Amniotic stem cell (primary cell): ENCODE measurements around the gene CYP11A1.
"Not testable (repeated sequence)": the region's sequence is repeated elsewhere in the genome, so short reads cannot be mapped to it uniquely, and the experiment has no call there.

ENCODE experiments used
- DNase-seq: peaks from one replicate; lab custom pipeline; 2025; lab: John Stamatoyannopoulos, UW

The CYP11A1 gene

DNA sequence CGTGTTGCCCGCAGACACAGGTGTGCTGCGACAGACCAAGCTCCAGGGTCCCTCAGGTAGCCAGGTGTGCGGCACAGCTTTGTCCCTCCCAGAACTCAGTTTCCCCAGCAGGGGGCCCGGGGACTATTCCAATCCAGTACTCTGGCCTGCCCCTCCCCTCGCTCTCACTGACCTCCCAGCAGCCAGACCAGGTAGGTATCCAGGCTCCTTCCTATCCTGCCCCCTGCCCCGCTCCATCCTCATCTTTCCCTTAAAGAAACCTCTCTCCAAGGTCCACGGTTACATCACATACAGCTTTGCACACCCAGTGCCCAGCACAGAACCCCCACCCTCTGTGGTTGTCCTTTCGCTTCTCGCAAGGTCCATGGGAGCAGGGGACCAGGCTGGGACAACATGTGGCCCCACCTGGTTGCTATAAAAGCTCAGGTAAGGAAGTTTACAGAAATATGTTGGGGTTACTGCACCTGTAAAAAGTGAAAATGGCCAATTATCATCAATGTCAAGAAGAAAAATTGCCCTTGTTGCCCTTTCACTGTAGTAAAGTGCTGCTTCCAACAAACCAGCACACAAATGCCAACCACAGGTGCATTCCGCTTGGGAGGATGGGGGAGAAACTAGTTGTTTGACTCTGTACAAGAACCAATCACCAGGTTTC is 7.3 kb upstream of the CYP11A1 start:
- no peak for DNase-seq

GRCh38 chr15:74373731-74374647 is 6.5 kb upstream of the CYP11A1 start:
- peak; percentile 72 for DNase-seq

- no peak for DNase-seq
These were observed 5.7 kb upstream of the CYP11A1 start for GRCh38 chr15:74373056-74373650.

GRCh38 chr15:74370471-74370870 is 3.0 kb upstream of the CYP11A1 start:
- DNase-seq: no peak

DNA sequence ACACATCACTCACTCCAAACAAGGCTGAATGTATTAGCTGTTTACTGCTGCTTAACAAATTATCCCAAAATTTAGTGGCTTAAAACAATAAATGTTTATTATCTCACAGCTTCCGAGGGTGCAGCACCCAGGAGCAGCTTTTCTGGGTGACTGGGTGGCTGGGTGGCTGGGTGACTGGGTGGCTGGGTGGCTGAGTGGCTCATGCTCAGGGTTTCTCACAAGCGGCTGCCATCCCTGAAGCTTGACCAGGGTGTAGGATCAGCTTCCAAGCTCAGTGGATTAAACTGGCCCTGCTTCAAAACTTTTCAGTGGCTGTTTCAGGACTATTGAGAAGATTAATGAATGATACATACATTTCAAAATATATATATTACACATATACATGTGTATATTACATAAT is 2.3 kb upstream of the CYP11A1 start:
- no peak for DNase-seq

DNA sequence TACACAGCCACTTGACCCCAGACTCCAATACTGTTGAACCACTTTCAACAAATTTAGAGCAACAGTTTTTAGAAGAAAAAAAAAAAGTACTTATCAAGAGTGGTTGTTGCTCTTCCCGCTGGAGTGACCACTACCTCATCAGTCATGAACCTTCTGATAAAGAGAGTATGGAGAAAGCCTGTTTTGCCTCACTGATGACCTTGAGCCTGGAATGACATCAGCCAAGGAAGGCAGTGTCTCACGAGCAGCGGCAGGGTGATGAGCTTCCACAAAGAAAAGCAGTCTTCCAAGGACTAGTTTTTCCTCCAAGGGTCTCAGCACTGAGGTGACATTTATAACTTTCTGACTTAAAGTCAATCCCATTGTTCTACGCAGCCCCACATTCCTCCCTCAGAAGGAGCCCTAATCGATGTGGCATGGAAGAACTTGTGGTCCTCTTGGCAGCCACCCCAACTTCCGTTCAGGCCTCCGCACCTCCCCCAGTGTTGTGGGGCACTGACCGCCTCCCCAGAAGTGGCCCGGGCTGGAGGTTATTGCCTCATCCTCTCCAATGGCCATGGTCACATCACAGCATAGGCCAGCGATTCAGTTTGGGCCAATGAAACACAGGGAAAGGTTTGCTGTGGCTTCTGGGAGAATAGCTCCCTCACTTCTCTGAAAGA is 1.8 kb upstream of the CYP11A1 start:
- DNase-seq: no peak

- DNase-seq: no peak
These were observed 675 bp upstream of the CYP11A1 start for GRCh38 chr15:74368121-74368520.

GRCh38 chr15:74365598-74366445 is 1.6 kb downstream of the CYP11A1 start:
- peak; percentile 8 for DNase-seq

GRCh38 chr15:74364936-74365597 is 2.4 kb downstream of the CYP11A1 start:
- DNase-seq: no peak

DNA sequence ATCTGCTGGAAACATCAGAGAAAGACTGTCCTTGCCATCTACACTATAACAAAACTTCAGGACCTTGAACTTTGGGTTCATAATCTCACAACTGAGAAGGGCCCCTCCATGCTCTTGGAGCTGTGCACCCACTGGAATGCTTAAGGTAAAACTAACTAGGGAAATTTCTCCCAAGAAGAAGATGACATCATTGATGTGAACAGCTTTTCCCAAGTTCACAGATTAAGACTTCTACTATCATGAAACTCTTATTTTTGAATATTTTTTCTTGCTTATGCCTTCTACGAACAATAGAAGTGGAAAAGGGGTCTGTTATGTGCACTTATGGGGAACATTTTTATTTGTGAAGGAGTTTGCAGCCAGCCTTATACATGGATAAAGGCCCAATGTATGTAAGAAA is 5.0 kb downstream of the CYP11A1 start:
- DNase-seq: no peak

GRCh38 chr15:74360855-74361254 is 6.6 kb downstream of the CYP11A1 start:
- not testable (repeated sequence) for DNase-seq

GRCh38 chr15:74359376-74359775 is 8.1 kb downstream of the CYP11A1 start:
- DNase-seq: not testable (repeated sequence)

DNA sequence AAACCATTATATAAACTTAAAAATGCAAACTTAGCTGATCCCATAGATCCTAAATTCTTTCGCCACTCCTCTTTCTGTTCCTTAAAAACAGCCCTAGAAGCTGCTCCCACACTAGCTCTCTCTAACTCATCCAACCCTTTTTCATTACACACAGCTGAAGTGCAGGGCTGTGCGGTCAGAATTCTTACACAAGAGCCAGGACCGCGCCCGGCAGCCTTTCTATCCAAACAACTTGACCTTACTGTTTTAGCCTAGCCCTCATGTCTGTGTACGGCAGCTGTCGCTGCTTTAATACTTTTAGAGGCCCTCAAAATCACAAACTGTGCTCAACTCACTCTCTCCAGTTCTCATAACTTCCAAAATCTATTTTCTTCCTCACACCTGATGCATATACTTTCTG is 9.9 kb downstream of the CYP11A1 start:
- DNase-seq: not testable (repeated sequence)

GRCh38 chr15:74356050-74356449 is 11.4 kb downstream of the CYP11A1 start:
- DNase-seq: not testable (repeated sequence)

DNA sequence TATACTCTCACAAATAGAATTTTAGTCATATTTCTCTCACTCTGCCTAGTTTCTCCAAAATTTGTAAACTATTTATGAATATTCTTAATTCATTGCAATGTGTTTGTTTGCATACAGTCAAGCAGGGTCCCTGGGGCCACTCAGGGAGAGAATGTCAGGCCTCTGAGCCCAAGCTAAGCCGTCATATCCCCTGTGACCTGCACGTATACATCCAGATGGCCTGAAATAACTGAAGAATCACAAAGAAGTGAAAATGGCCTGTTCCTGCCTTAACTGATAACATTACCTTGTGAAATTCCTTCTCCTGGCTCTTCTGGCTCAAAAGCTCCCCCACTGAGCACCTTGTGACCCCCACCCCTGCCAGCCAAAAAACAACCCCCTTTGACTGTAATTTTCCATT is 13.5 kb downstream of the CYP11A1 start:
- DNase-seq: not testable (repeated sequence)

DNA sequence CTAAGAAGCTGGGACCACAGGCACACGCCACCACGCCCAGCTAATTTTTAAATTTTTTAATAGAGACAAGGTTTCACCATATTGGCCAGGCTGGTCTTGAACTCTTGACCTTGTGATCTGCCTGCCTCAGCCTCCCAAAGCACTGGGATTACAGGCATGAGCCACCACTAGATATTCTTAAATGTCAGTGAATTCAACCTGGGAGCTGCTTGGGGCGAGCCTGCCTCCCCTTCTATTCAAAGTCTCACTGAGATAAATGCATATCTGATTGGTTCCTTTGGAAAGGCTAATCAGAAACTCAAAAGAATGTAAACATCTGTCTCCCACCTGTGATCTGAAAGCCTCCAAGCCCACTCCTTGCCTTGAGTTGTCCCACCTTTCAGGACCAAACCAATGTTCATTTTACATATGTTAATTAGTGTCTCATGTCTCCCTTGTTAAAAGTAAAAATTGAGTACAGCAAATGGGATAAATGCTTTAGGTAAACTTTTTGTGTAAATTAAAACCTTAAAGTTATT is 15.0 kb downstream of the CYP11A1 start:
- DNase-seq: no peak

DNA sequence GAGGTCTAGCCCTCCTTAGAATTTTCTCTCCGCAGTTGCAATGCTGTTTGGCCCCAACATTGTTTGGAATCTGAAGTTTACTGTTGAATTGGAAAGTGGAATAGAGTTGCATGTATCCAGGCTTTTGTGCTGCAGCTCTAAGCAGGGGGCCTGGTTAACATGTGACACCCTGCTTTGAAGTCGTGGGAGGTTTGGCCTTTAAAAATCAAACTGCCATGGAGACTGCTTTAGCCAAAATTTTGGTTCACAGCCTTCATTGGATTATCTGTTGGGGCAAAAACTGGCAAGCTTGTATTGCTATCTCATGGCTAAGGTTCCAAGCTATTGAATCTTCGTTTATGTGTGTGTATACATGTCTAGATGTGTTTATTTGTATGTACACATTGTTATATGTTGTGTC is 15.8 kb downstream of the CYP11A1 start:
- DNase-seq: no peak

GRCh38 chr15:74350295-74351275 is 16.9 kb downstream of the CYP11A1 start:
- DNase-seq: no peak

DNA sequence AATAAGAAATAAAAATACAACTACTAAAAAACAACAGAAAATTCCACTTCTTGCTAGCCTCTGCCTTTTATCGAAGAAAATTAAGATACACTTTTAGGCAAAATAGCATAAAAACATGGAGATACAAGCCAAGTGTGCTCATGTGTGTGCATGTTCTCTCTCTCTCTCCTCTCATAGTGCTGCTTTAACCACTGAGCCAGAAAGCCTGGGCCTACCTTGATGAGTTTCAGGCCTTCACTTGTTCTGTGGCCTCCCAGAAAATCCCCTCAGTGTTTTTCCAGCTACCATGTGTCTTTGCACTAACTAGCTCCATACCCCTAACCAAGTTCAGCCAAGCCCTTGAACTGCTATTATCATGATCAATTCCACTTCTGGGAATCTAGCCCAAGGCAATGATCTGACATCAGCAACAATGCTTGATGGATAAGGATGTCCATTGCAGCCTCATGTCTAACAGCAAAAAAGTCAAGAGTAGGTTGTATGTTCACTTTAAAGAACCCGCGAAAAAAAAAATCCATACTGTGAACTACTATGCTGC is 18.1 kb downstream of the CYP11A1 start:
- no peak for DNase-seq
